Prostate gland (tissue), 2 donors: ENCODE results near the gene COL4A2. TPM values are rescaled to one million over a fixed set of nuclear protein-coding genes. Genes with fewer than 3 reads are reported as not detected.
"Not testable (repeated sequence)": the region's sequence is repeated elsewhere in the genome, so short reads cannot be mapped to it uniquely, and the experiment has no call there.

Source experiments
- DNase-seq: peaks from one replicate; pipeline ENCODE4 v3.0.0-alpha.2; 2019; ENCODE audit warnings: low spot score
- H3K27ac ChIP-seq, 2 donors: fragments of 200-600 bp; sonication (generic); 2 replicates each; pipeline ENCODE4 v1.5.1; 2017 to 2019
- H3K27me3 ChIP-seq: fragments of 200-600 bp; sonication (generic); replicated peaks from 2 replicates; pipeline ENCODE4 v1.5.1; 2019; ENCODE audit not compliant: insufficient read depth
- H3K36me3 ChIP-seq, 2 donors: fragments of 200-600 bp; sonication (generic); 1 replicate in 1 of 2; 2 replicates in 1 of 2; pipeline versions ENCODE4 v1.5.1 to v1.8.1; 2017 to 2019
- H3K4me1 ChIP-seq: fragments of 200-600 bp; sonication (generic); replicated peaks from 2 replicates; pipeline ENCODE4 v1.5.1; 2019
- H3K4me3 ChIP-seq, 2 donors: fragments of 200-600 bp; sonication (generic); 2 replicates each; pipeline ENCODE4 v1.5.1; 2017 to 2019
- H3K9me3 ChIP-seq: fragments of 200-600 bp; sonication (generic); 2 replicates; pipeline ENCODE4 v1.5.1; 2017
- POLR2A ChIP-seq: fragments of 450-650 bp; IDR thresholded peaks from one replicate; pipeline ENCODE4 v1.6.1; 2016; ENCODE audit warnings: antibody characterized with exemption, mild to moderate bottlenecking
- POLR2AphosphoS5 ChIP-seq: sonication (generic); formaldehyde crosslinking; IDR thresholded peaks from one replicate; pipeline ENCODE4 v1.6.1; 2017; ENCODE audit warnings: antibody characterized with exemption
- WGBS: methylation state at CpG from one replicate; pipeline ENCODE4 v1.1.5; 2018; 5-methylcytosine and 5-hydroxymethylcytosine counted together
- intact Hi-C: fragments of 100-400 bp; cut with DNase I; formaldehyde crosslinking; loops from one replicate; pipeline ENCODE4 v1.14.2; 2022
- total RNA-seq, 2 donors: library from RNA; depleted of rRNA; stranded (reverse); fragments of >200 nt; gene quantifications; one replicate each; pipeline ENCODE4 v1.1.0, GENCODE V29; 2016
- TF ChIP-seq, protein P1 (sequence below), 4 experiments: fragments of 200-600 bp in 2 of 4; fragments of 450-650 bp in 2 of 4; sonication (generic) in 2 of 4; IDR thresholded peaks; 1 replicate in 3 of 4; 2 replicates in 1 of 4; pipeline ENCODE4 v1.5.1; 2016 to 2019; ENCODE audit warnings: antibody characterized with exemption in 4 of 4, mild to moderate bottlenecking in 2 of 4, moderate library complexity in 2 of 4

Gene COL4A2
- total RNA-seq, 2 donors from 2014 or later = 82.8 to 193 TPM

GRCh38 chr13:110529522-110530311, 222.6 kb downstream of the COL4A2 start:
- TF ChIP-seq POLR2A (no peak), POLR2AphosphoS5 (no peak)
- TF ChIP-seq, protein P1, sequence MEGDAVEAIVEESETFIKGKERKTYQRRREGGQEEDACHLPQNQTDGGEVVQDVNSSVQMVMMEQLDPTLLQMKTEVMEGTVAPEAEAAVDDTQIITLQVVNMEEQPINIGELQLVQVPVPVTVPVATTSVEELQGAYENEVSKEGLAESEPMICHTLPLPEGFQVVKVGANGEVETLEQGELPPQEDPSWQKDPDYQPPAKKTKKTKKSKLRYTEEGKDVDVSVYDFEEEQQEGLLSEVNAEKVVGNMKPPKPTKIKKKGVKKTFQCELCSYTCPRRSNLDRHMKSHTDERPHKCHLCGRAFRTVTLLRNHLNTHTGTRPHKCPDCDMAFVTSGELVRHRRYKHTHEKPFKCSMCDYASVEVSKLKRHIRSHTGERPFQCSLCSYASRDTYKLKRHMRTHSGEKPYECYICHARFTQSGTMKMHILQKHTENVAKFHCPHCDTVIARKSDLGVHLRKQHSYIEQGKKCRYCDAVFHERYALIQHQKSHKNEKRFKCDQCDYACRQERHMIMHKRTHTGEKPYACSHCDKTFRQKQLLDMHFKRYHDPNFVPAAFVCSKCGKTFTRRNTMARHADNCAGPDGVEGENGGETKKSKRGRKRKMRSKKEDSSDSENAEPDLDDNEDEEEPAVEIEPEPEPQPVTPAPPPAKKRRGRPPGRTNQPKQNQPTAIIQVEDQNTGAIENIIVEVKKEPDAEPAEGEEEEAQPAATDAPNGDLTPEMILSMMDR (IDR thresholded peaks at IDR 0.05) = no peak
- intact Hi-C loops = no loop called here
- no peak overlapping the region for H3K4me3 ChIP-seq
- no peaks in the 10 kb centered on the region for H3K27me3 ChIP-seq
- no peaks in the 10 kb centered on the region for H3K36me3 ChIP-seq
- DNase-seq = no peak
- H3K9me3 ChIP-seq = no peaks in the 10 kb centered on the region
- WGBS = 87% methylated on average over 16 of the region's 23 CpGs
- H3K4me1 ChIP-seq = no peaks in the 10 kb centered on the region
- H3K27ac ChIP-seq = no peak overlapping the region

DNA sequence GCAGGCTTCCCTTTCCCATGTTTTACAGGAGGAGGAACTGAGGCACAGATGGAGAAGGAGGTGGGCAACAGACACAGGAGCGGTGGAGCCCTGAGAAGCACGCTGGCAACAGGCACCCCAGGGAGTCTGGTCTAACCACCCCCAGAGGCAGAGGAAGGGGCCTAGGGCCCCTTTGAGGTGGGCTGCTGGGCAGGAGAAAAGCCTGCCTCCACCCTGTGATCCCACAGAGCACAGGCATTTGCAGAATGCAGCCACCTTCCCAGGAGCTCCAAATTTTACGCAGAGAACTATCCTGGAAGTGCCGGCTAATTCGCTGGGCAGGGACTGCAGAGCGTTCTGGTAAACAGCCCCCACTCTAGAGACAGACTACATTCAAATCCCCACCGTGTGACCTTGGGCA, 224.0 kb downstream of the COL4A2 start:
- intact Hi-C loops = no loop called here
- DNase-seq = no peak
- no peak overlapping the region for H3K4me3 ChIP-seq
- H3K27me3 ChIP-seq = no peaks in the 10 kb centered on the region
- no peaks in the 10 kb centered on the region for H3K9me3 ChIP-seq
- H3K36me3 ChIP-seq = no peaks in the 10 kb centered on the region
- 92% methylated on average over 7 of the region's 7 CpGs for WGBS
- TF ChIP-seq, protein P1 (IDR thresholded peaks at IDR 0.05) = no peak
- TF ChIP-seq POLR2A (no peak), POLR2AphosphoS5 (no peak)
- H3K27ac ChIP-seq = no peak overlapping the region
- H3K4me1 ChIP-seq = no peaks in the 10 kb centered on the region

GRCh38 chr13:110531671-110532083, 224.6 kb downstream of the COL4A2 start:
- intact Hi-C loops = no loop called here
- WGBS = 76% methylated on average over 9 of the region's 9 CpGs
- no peak overlapping the region for H3K27ac ChIP-seq
- no peak overlapping the region for H3K4me3 ChIP-seq
- H3K9me3 ChIP-seq = no peaks in the 10 kb centered on the region
- TF ChIP-seq POLR2AphosphoS5 (no peak), POLR2A (no peak)
- TF ChIP-seq, protein P1 (IDR thresholded peaks at IDR 0.05) = no peak
- DNase-seq = no peak
- no peaks in the 10 kb centered on the region for H3K36me3 ChIP-seq
- H3K4me1 ChIP-seq = no peaks in the 10 kb centered on the region
- no peaks in the 10 kb centered on the region for H3K27me3 ChIP-seq

DNA sequence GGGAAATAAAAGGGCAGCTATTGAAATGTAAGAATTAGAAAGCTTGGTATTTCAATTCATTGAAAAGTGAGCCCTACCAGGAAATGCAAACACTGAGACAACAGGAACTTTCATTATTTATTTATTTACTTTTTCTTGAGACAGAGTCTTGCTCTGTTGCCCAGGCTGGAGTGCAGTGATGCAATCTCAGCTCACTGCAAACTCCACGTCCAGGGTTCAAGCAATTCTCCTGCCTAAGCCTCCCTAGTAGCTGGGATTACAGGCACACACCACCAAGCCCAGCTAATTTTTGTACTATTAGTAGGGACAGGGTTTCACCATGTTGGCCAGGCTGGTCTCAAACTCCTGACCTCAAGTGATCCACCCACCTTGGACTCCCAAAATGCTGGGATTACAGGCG, 225.2 kb downstream of the COL4A2 start:
- H3K4me1 ChIP-seq, H3K4me3 ChIP-seq, H3K9me3 ChIP-seq, H3K36me3 ChIP-seq, H3K27ac ChIP-seq, DNase-seq, intact Hi-C loops, H3K27me3 ChIP-seq: not testable (repeated sequence)
- WGBS = 77% methylated on average over 2 of the region's 2 CpGs

DNA sequence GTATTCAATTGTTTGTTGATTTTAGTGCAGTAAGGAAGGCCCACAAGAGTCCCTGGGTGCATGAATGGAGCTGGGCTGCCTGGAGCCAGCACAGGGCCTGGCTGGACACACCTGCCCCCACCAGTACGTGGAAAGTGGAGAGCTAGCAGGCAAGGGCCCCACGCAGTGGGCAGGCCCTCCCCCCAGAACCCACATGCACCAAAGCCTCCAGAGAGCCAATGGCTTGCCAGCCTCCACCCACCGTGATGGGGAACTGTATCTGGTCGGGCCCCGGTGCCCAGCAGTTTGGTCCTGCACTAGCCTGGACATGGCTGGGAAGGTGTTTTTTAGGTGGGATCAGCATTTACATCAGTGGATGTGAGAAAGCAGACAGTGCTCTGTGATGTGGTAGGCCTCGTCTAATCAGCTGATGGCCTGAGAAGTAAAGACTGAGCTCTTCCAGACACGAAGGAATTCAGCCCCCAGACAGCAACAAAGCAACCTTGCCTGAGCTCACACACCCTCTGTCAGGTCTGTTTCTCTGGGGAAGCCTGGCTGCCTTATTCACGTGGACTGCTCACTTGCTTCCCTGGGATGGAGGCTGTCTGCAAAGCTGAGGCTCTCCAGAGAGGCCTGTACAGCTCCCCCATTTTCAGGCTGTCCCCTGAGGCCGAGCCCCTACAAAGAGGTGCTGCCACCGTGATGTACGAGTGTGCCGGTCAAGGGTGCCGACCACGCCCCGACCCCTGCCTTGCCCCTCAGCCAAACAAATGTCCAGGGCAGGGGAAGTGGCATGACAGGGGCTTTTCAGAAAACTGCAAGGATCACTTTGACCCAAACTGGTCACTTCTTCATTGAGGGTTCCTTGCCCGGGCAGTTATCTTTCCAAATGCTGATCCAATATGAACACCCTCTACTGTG, 226.9 kb downstream of the COL4A2 start:
- H3K9me3 ChIP-seq = no peaks in the 10 kb centered on the region
- H3K27me3 ChIP-seq = no peaks in the 10 kb centered on the region
- no peak overlapping the region for H3K27ac ChIP-seq
- WGBS = 88% methylated on average over 16 of the region's 16 CpGs
- no peaks in the 10 kb centered on the region for H3K36me3 ChIP-seq
- intact Hi-C loops = no loop called here
- no peaks in the 10 kb centered on the region for H3K4me1 ChIP-seq
- H3K4me3 ChIP-seq = no peak overlapping the region
- TF ChIP-seq POLR2A (no peak), POLR2AphosphoS5 (no peak)
- TF ChIP-seq, protein P1 (IDR thresholded peaks at IDR 0.05) = no peak
- no peak for DNase-seq
